Spleen (tissue), 11 donors: ENCODE measurements around the gene LENEP. TPM values are rescaled to one million over a fixed set of nuclear protein-coding genes. Genes with fewer than 3 reads are reported as not detected.

Source experiments
- DNase-seq: peaks from one replicate; pipeline ENCODE4 v3.0.0-alpha.2; 2020
- H3K27ac ChIP-seq, 8 donors: fragments of 200-600 bp; sonication (generic) in 7 of 8; 1 replicate in 4 of 8; 2 replicates in 4 of 8; pipeline versions ENCODE4 v1.5.0 to v1.8.0; 2016 to 2021; ENCODE audit warnings: inconsistent platforms in 4 of 8, mild to moderate bottlenecking in 4 of 8, moderate library complexity in 1 of 8
- H3K27me3 ChIP-seq, 7 donors: fragments of 200-600 bp; sonication (generic) in 6 of 7; replicated peaks in 1 of 7; 1 replicate in 4 of 7; 2 replicates in 3 of 7; pipeline versions ENCODE4 v1.5.0 to v1.8.0; 2016 to 2021; ENCODE audit warnings: inconsistent platforms in 3 of 7, mild to moderate bottlenecking in 1 of 7
- H3K36me3 ChIP-seq, 6 donors: fragments of 200-600 bp; sonication (generic) in 5 of 6; 1 replicate in 4 of 6; 2 replicates in 2 of 6; pipeline versions ENCODE4 v1.5.0 to v1.8.0; 2016 to 2021; ENCODE audit warnings: inconsistent platforms in 2 of 6
- H3K4me1 ChIP-seq, 6 donors: fragments of 200-600 bp; sonication (generic) in 5 of 6; 1 replicate in 3 of 6; 2 replicates in 3 of 6; pipeline versions ENCODE4 v1.5.0 to v1.8.0; 2016 to 2021; ENCODE audit warnings: inconsistent platforms in 3 of 6
- H3K4me3 ChIP-seq, 8 donors: fragments of 200-600 bp; sonication (generic) in 7 of 8; 1 replicate in 4 of 8; 2 replicates in 4 of 8; pipeline versions ENCODE4 v1.5.0 to v1.8.0; 2016 to 2021; ENCODE audit warnings: inconsistent platforms in 4 of 8, mild to moderate bottlenecking in 4 of 8, moderate library complexity in 2 of 8
- H3K9me3 ChIP-seq, 8 donors: fragments of 200-600 bp; sonication (generic) in 7 of 8; 1 replicate in 4 of 8; 2 replicates in 4 of 8; pipeline versions ENCODE4 v1.5.0 to v1.8.0; 2016 to 2021; ENCODE audit warnings: inconsistent platforms in 4 of 8
- POLR2A ChIP-seq, 3 donors: fragments of 450-650 bp; IDR thresholded peaks; one replicate each; pipeline ENCODE4 v1.5.1; 2017; ENCODE audit warnings: antibody characterized with exemption in 3 of 3, mild to moderate bottlenecking in 1 of 3
- POLR2AphosphoS5 ChIP-seq, 3 donors: sonication (generic); formaldehyde crosslinking; IDR thresholded peaks; one replicate each; pipeline ENCODE4 v1.5.1; 2017; ENCODE audit warnings: antibody characterized with exemption in 3 of 3
- WGBS, 5 donors: extraction: QIAGEN DNeasy Blood & Tissue Kit in 3 of 5; methylation state at CpG; one replicate each; pipeline versions ENCODE4 v1.1.5 to v1.1.7; 2013 to 2018; 5-methylcytosine and 5-hydroxymethylcytosine counted together
- intact Hi-C: fragments of 100-400 bp; cut with DNase I; formaldehyde crosslinking; loops from one replicate; pipeline ENCODE4 v1.15.0; 2023; ENCODE audit warnings: low total_unique reads
- polyA plus RNA-seq, 3 donors: library from polyadenylated mRNA; stranded (reverse); fragments of 200-250 nt; gene quantifications; one replicate each; pipeline ENCODE4 v1.2.1, GENCODE V29; 2013
- total RNA-seq, 7 donors: library from RNA; depleted of rRNA in 3 of 7; stranded (reverse); fragments of >200 nt in 3 of 7; fragmentation: NEBNext Ultra II Directional in 4 of 7; extraction: Animal tissue kit (Norgen Biotek cat#: 25700) in 4 of 7; gene quantifications; one replicate each; pipeline versions ENCODE4 v1.1.0 to v1.2.1, GENCODE V29; 2016 to 2021
- TF ChIP-seq, protein P1 (sequence below), 11 experiments: fragments of 200-600 bp in 7 of 11; fragments of 450-650 bp in 4 of 11; sonication (generic) in 4 of 11; IDR thresholded peaks in 8 of 11; conservative IDR thresholded peaks in 3 of 11; 1 replicate in 7 of 11; 2 replicates in 4 of 11; pipeline versions ENCODE4 v1.4.0 to v1.8.0; 2016 to 2021; ENCODE audit warnings: antibody characterized with exemption in 11 of 11, inconsistent platforms in 4 of 11, mild to moderate bottlenecking in 1 of 11
- donor health status: healthy with polysubstance abuse.
- donor health status: DM: no; HTN: no; CAD: no; lungs with moderate emphysema.
- donor health status: DM: no; HTN: no; CAD: no.
- donor health status: Bipolar disorder and iron deficiency.
- donor health status: healthy.
- donor health status: DM: no; HTN: no; CAD: no.
- donor health status: DM: yes; HTN: yes; CAD: no.

LENEP gene
- total and polyA plus RNA-seq, 10 donors, result 0.60 TPM; not detected in 9

GRCh38 chr1:154960446-154961136, 32.8 kb upstream of the LENEP start:
- peaks cover 29 to 93% (median 60%) of the 10 kb centered on the region in 6 donors for H3K4me1 ChIP-seq
- H3K9me3 ChIP-seq, result no peaks in the 10 kb centered on the region
- peak overlapping the region; percentile 80 to 97 (median 88) for H3K4me3 ChIP-seq
- peak overlapping the region; percentile 85 to 99 (median 98) for H3K27ac ChIP-seq
- no peaks in the 10 kb centered on the region for H3K27me3 ChIP-seq
- DNase-seq, result peak; percentile 51
- WGBS, 5 donors, result 8 to 27% (median 14%) methylated on average over 10 of the region's 10 CpGs
- TF ChIP-seq POLR2A (IDR thresholded peaks at IDR 0.05) (no peak), POLR2AphosphoS5 (IDR thresholded peaks at IDR 0.05) (no peak)
- peaks cover 0 to 53% (median 45%) of the 10 kb centered on the region in 6 donors for H3K36me3 ChIP-seq
- intact Hi-C loops, result loop anchor here (5.0 kb wide), 1 partner anchor 42 kb away; the partner anchor contains the start of gene ZBTB7B

- Histone ChIP-seq H3K36me3 (peaks cover 0 to 62% (median 54%) of the 10 kb centered on the region in 6 donors), H3K27ac (peak within 1 kb of the TSS; percentile 85 to 99 (median 98)), H3K9me3 (no peaks in the 10 kb centered on the region), H3K27me3 (no peaks in the 10 kb centered on the region), H3K4me3 (peak within 1 kb of the TSS; percentile 80 to 97 (median 88)), H3K4me1 (peaks cover 27 to 95% (median 59%) of the 10 kb centered on the region in 6 donors)
- intact Hi-C loops, result loop anchor here (5.0 kb wide), 1 partner anchor 41 kb away; the partner anchor contains the start of gene ZBTB7B
- peak; percentile 93 to 97 (median 95) for TF ChIP-seq POLR2AphosphoS5 (IDR thresholded peaks at IDR 0.05)
- TF ChIP-seq POLR2A (IDR thresholded peaks at IDR 0.05), result peak in 2 of 3 donors; percentile 59 to 81
- TF ChIP-seq, protein P1, sequence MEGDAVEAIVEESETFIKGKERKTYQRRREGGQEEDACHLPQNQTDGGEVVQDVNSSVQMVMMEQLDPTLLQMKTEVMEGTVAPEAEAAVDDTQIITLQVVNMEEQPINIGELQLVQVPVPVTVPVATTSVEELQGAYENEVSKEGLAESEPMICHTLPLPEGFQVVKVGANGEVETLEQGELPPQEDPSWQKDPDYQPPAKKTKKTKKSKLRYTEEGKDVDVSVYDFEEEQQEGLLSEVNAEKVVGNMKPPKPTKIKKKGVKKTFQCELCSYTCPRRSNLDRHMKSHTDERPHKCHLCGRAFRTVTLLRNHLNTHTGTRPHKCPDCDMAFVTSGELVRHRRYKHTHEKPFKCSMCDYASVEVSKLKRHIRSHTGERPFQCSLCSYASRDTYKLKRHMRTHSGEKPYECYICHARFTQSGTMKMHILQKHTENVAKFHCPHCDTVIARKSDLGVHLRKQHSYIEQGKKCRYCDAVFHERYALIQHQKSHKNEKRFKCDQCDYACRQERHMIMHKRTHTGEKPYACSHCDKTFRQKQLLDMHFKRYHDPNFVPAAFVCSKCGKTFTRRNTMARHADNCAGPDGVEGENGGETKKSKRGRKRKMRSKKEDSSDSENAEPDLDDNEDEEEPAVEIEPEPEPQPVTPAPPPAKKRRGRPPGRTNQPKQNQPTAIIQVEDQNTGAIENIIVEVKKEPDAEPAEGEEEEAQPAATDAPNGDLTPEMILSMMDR (IDR thresholded peaks at IDR 0.05 in 8 of 11, conservative IDR thresholded peaks at IDR 0.05 in 3 of 11), result peak; percentile 33 to 80 (median 69)
- DNase-seq, result peak; percentile 96
- 0 to 2% (median 0%) methylated on average over 24 to 93 of the region's 93 CpGs for WGBS, 5 donors
These were observed 31.9 kb upstream of the LENEP start, which contains the start of gene PYGO2 for GRCh38 chr1:154961207-154962155. Gene PYGO2 (minus strand): TSS chr1:154961782. CDS start chr1:154961576, 206 bp downstream.

- Histone ChIP-seq H3K4me3 (peak overlapping the region; percentile 80 to 97 (median 88)), H3K27ac (peak overlapping the region; percentile 85 to 99 (median 98)), H3K4me1 (peaks cover 23 to 95% (median 59%) of the 10 kb centered on the region in 6 donors), H3K9me3 (no peaks in the 10 kb centered on the region), H3K27me3 (no peaks in the 10 kb centered on the region), H3K36me3 (peaks cover 0 to 70% (median 61%) of the 10 kb centered on the region in 6 donors)
- TF ChIP-seq, protein P1 (IDR thresholded peaks at IDR 0.05 in 8 of 11, conservative IDR thresholded peaks at IDR 0.05 in 3 of 11), result no peak
- TF ChIP-seq POLR2A (IDR thresholded peaks at IDR 0.05) (no peak), POLR2AphosphoS5 (IDR thresholded peaks at IDR 0.05) (peak in 1 of 3 donors; percentile 3)
- peak; percentile 84 for DNase-seq
- intact Hi-C loops, result loop anchor here (5.0 kb wide), 1 partner anchor 40 kb away; the partner anchor contains the start of gene ZBTB7B
- 2 to 4% (median 3%) methylated on average over 18 to 25 of the region's 25 CpGs for WGBS, 5 donors
These were observed 31.1 kb upstream of the LENEP start for GRCh38 chr1:154962156-154962749.
